ENCODE measurements around the gene C1orf21. TPM values are rescaled to one million over a fixed set of nuclear protein-coding genes. Genes with fewer than 3 reads are reported as not detected.

Gene C1orf21
- total RNA-seq, 1 donor from 2014 or later: 33.1 TPM

- Mint-ChIP-seq H3K9me3 (no peaks in the 10 kb centered on the region), H3K4me1 (peaks cover 20% of the 10 kb centered on the region), H3K27ac (no peak overlapping the region), H3K4me3 (no peak overlapping the region), H3K36me3 (peaks cover 3% of the 10 kb centered on the region), H3K27me3 (ENCODE audit: low read depth) (no peaks in the 10 kb centered on the region)
- TF ChIP-seq, protein P1, sequence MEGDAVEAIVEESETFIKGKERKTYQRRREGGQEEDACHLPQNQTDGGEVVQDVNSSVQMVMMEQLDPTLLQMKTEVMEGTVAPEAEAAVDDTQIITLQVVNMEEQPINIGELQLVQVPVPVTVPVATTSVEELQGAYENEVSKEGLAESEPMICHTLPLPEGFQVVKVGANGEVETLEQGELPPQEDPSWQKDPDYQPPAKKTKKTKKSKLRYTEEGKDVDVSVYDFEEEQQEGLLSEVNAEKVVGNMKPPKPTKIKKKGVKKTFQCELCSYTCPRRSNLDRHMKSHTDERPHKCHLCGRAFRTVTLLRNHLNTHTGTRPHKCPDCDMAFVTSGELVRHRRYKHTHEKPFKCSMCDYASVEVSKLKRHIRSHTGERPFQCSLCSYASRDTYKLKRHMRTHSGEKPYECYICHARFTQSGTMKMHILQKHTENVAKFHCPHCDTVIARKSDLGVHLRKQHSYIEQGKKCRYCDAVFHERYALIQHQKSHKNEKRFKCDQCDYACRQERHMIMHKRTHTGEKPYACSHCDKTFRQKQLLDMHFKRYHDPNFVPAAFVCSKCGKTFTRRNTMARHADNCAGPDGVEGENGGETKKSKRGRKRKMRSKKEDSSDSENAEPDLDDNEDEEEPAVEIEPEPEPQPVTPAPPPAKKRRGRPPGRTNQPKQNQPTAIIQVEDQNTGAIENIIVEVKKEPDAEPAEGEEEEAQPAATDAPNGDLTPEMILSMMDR (IDR thresholded peaks at IDR 0.05; ENCODE audit: unreplicated experiment): no peak
- no peak for DNase-seq (ENCODE audit: low spot score in 2 of 2, unreplicated experiment in 2 of 2)
These were observed 170.9 kb downstream of the C1orf21 start for GRCh38 chr1:184557423-184558347.

GRCh38 chr1:184558691-184559090 is 171.9 kb downstream of the C1orf21 start:
- Mint-ChIP-seq H3K4me3 (no peak overlapping the region), H3K27me3 (ENCODE audit: low read depth) (no peaks in the 10 kb centered on the region), H3K4me1 (peaks cover 27% of the 10 kb centered on the region), H3K36me3 (peaks cover 3% of the 10 kb centered on the region), H3K9me3 (no peaks in the 10 kb centered on the region), H3K27ac (no peak overlapping the region)
- no peak for DNase-seq (ENCODE audit: low spot score in 2 of 2, unreplicated experiment in 2 of 2)
- TF ChIP-seq, protein P1 (IDR thresholded peaks at IDR 0.05; ENCODE audit: unreplicated experiment): no peak

DNA sequence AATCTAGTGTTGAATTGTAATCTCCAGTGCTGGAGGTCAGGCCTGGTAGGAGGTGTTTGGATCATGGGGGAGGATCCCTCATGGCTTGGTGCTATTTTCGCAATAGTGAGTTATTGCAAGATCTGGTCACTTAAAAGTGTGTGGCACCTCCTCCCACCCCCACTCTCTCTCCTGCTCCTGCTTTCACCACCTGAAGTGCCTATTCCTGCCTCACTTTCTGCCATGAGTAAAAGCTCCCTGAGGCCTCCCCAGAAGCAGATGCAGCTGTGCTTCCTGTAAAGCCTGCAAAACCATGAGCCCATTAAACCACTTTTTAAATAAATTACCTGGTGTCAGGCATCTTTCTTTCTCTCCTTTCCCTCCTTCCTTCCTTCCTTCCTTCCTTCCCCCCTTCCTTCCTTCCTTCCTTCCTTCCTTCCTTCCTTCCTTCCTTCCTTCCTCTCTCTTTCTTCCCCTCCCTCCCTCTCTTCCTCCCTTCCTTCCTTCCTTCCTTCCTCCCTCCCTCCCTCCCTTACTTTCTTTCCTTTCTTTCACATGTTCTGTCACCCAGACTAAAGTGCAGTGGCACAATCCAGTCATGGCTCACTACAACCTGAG is 172.4 kb downstream of the C1orf21 start:
- H3K27me3 Mint-ChIP-seq (ENCODE audit: low read depth): no peaks in the 10 kb centered on the region
- no peak for DNase-seq (ENCODE audit: low spot score in 2 of 2, unreplicated experiment in 2 of 2)
- H3K9me3 Mint-ChIP-seq: no peaks in the 10 kb centered on the region
- H3K36me3 Mint-ChIP-seq: peaks cover 3% of the 10 kb centered on the region
- no peak overlapping the region for H3K27ac Mint-ChIP-seq
- TF ChIP-seq, protein P1 (IDR thresholded peaks at IDR 0.05; ENCODE audit: unreplicated experiment): no peak
- peaks cover 23% of the 10 kb centered on the region for H3K4me1 Mint-ChIP-seq
- no peak overlapping the region for H3K4me3 Mint-ChIP-seq

- TF ChIP-seq, protein P1 (IDR thresholded peaks at IDR 0.05; ENCODE audit: unreplicated experiment): no peak
- Mint-ChIP-seq H3K36me3 (peaks cover 8% of the 10 kb centered on the region), H3K4me3 (no peak overlapping the region), H3K4me1 (peaks cover 20% of the 10 kb centered on the region), H3K9me3 (no peaks in the 10 kb centered on the region), H3K27ac (no peak overlapping the region), H3K27me3 (ENCODE audit: low read depth) (no peaks in the 10 kb centered on the region)
- DNase-seq (ENCODE audit: low spot score in 2 of 2, unreplicated experiment in 2 of 2): no peak
These were observed 176.0 kb downstream of the C1orf21 start for GRCh38 chr1:184562806-184563205.

- Mint-ChIP-seq H3K4me3 (no peak overlapping the region), H3K27me3 (ENCODE audit: low read depth) (no peaks in the 10 kb centered on the region), H3K27ac (no peak overlapping the region), H3K36me3 (peaks cover 6% of the 10 kb centered on the region), H3K4me1 (peaks cover 20% of the 10 kb centered on the region), H3K9me3 (no peaks in the 10 kb centered on the region)
- DNase-seq (ENCODE audit: low spot score in 2 of 2, unreplicated experiment in 2 of 2): no peak
- TF ChIP-seq, protein P1 (IDR thresholded peaks at IDR 0.05; ENCODE audit: unreplicated experiment): peak; percentile 32
These were observed 176.5 kb downstream of the C1orf21 start for GRCh38 chr1:184563308-184563707.

All from mesothelial cell of epicardium (in vitro differentiated cells).